Measurements from ENCODE around the gene ASB1. TPM values are rescaled to one million over a fixed set of nuclear protein-coding genes. Genes with fewer than 3 reads are reported as not detected.

The ASB1 gene
- polyA plus RNA-seq, 1 experiment = 29.8 TPM

- H3K4me3 ChIP-seq (ENCODE audit: low read depth, low read length) = no peak overlapping the region
- H3K27ac ChIP-seq (ENCODE audit: low read depth, low read length) = no peak overlapping the region
- TF ChIP-seq CTCF (IDR thresholded peaks at IDR 0.05; ENCODE audit: low read depth, low read length) = no peak
- no peak for DNase-seq (ENCODE audit: low read depth, low spot score)
- H3K9me3 ChIP-seq (ENCODE audit: control insufficient read depth, insufficient read depth, low read length) = peaks cover 6% of the 10 kb centered on the region
- CTCF ChIA-PET = no interaction called here
- no peaks in the 10 kb centered on the region for H3K27me3 ChIP-seq (ENCODE audit: control insufficient read depth, insufficient read depth, low read length)
- POLR2A ChIA-PET = no interaction called here
Measured at GRCh38 chr2:238449909-238450417, 23.2 kb downstream of the ASB1 start.

- no peak for TF ChIP-seq CTCF (IDR thresholded peaks at IDR 0.05; ENCODE audit: low read depth, low read length)
- peaks cover 8% of the 10 kb centered on the region for H3K9me3 ChIP-seq (ENCODE audit: control insufficient read depth, insufficient read depth, low read length)
- CTCF ChIA-PET = no interaction called here
- H3K27ac ChIP-seq (ENCODE audit: low read depth, low read length) = no peak overlapping the region
- POLR2A ChIA-PET = no interaction called here
- H3K4me3 ChIP-seq (ENCODE audit: low read depth, low read length) = no peak overlapping the region
- DNase-seq (ENCODE audit: low read depth, low spot score) = no peak
- no peaks in the 10 kb centered on the region for H3K27me3 ChIP-seq (ENCODE audit: control insufficient read depth, insufficient read depth, low read length)
Measured at GRCh38 chr2:238450440-238450861, 23.7 kb downstream of the ASB1 start.

DNA sequence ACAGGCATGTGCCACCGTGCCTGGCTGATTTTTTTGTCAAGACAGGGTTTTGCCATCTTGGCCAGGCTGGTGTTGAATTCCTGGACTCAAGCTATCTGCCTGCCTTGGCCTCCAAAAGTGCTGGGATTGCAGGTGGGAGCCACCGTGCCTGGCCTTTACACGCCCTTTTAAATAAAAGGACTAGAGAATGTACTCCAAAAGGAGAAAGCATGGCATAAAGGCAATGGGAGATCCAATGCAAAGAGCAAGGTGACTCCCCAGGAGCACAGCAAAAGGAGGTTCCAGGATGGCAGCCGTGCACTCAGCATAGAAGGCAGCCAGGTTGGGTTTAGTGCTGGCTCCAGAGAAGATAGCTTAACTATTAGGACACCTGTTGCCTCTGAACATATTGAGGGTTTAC, 27.1 kb downstream of the ASB1 start:
- H3K27ac ChIP-seq (ENCODE audit: low read depth, low read length) = no peak overlapping the region
- ChIA-PET POLR2A (no interaction called here), CTCF (no interaction called here)
- no peak for TF ChIP-seq CTCF (IDR thresholded peaks at IDR 0.05; ENCODE audit: low read depth, low read length)
- no peak overlapping the region for H3K4me3 ChIP-seq (ENCODE audit: low read depth, low read length)
- no peaks in the 10 kb centered on the region for H3K27me3 ChIP-seq (ENCODE audit: control insufficient read depth, insufficient read depth, low read length)
- peaks cover 25% of the 10 kb centered on the region for H3K9me3 ChIP-seq (ENCODE audit: control insufficient read depth, insufficient read depth, low read length)
- DNase-seq (ENCODE audit: low read depth, low spot score) = no peak

DNA sequence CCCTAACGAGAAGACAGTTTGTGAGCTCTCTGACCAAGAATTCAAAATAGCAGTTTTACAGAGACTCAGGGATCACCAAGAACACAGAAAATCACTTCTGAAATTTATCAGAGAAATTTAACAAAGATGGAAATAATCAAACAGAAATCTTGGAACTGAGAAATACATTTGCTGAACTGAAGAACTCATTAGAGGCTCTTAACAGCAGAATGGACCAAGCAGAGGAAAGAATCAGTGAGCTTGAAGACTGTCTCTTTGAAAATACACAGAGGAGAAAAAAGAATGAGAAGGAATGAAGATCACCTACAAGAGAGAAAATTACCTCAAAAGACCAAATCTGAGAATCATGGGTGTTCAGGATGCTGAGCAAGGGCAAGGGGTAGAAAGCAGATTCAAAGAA, 29.7 kb downstream of the ASB1 start:
- DNase-seq (ENCODE audit: low read depth, low spot score) = no peak
- no peak for TF ChIP-seq CTCF (IDR thresholded peaks at IDR 0.05; ENCODE audit: low read depth, low read length)
- Histone ChIP-seq H3K27me3 (ENCODE audit: control insufficient read depth, insufficient read depth, low read length) (no peaks in the 10 kb centered on the region), H3K4me3 (ENCODE audit: low read depth, low read length) (no peak overlapping the region), H3K27ac (ENCODE audit: low read depth, low read length) (no peak overlapping the region), H3K9me3 (ENCODE audit: control insufficient read depth, insufficient read depth, low read length) (peaks cover 26% of the 10 kb centered on the region)
- ChIA-PET POLR2A (no interaction called here), CTCF (interaction anchor here (4.4 kb wide), 1 partner anchor 86 kb away, joined by 23 read pairs; no protein-coding TSS in a partner anchor)

DNA sequence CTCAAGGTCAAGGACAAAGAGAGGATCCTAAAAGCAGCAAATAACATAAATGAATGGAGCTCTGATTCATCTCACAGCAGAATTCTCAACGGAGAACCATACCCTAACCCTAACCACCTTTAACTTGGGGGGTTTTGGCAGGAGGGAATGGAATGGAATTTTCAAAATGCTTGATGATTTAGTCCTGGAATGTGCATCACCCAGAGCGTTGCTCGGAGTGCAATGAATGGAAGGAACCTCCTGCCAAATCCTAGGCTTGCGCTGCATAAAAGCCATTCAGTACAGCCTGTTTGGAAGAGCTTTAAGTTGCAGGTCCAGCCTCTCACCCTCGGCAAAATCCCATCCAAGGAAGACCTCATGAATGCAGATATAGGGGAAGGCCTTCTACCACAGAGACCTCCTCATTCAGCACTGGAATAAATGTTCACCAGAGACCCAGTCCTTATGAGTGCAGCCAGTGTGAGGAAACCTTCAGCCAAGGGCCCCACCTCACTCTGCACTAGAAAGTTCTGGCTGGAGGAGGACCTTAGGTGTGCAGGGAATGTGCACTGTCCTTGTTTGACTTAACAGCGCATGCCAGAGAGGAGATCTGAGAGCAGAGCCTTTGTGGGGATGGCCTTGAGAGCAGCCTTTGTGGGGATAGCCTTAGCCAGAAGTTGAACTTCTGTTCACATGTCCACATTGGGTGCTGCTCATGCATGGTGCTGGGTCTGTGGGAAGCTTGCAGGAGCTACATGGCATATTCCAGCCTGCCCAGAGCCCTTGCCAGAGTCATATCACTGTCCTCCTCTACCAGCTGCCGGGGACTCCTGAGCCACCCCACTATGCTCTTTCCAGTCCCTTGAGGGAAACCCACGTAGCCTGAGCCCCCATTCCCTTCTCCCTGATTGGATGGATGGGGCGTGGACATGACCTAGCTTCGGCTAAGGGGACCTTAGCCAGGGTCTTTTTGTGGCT, 30.5 kb downstream of the ASB1 start:
- no peak for TF ChIP-seq CTCF (IDR thresholded peaks at IDR 0.05; ENCODE audit: low read depth, low read length)
- ChIA-PET POLR2A (no interaction called here), CTCF (interaction anchor here (4.4 kb wide), 1 partner anchor 87 kb away, joined by 23 read pairs; no protein-coding TSS in a partner anchor)
- peaks cover 26% of the 10 kb centered on the region for H3K9me3 ChIP-seq (ENCODE audit: control insufficient read depth, insufficient read depth, low read length)
- DNase-seq (ENCODE audit: low read depth, low spot score) = no peak
- H3K27me3 ChIP-seq (ENCODE audit: control insufficient read depth, insufficient read depth, low read length) = no peaks in the 10 kb centered on the region
- no peak overlapping the region for H3K27ac ChIP-seq (ENCODE audit: low read depth, low read length)
- H3K4me3 ChIP-seq (ENCODE audit: low read depth, low read length) = no peak overlapping the region

Measured in AG04450 (cell line).